HG03045 (cell line): ENCODE measurements around the gene EIF3D.

Experiments
- ATAC-seq: cut with Tn5 transposase; IDR thresholded peaks from one replicate; pipeline ENCODE4 v1.9.1; 2021; ENCODE audit warnings: mild to moderate bottlenecking, moderate library complexity; ENCODE audit not compliant: unreplicated experiment

The EIF3D gene

DNA sequence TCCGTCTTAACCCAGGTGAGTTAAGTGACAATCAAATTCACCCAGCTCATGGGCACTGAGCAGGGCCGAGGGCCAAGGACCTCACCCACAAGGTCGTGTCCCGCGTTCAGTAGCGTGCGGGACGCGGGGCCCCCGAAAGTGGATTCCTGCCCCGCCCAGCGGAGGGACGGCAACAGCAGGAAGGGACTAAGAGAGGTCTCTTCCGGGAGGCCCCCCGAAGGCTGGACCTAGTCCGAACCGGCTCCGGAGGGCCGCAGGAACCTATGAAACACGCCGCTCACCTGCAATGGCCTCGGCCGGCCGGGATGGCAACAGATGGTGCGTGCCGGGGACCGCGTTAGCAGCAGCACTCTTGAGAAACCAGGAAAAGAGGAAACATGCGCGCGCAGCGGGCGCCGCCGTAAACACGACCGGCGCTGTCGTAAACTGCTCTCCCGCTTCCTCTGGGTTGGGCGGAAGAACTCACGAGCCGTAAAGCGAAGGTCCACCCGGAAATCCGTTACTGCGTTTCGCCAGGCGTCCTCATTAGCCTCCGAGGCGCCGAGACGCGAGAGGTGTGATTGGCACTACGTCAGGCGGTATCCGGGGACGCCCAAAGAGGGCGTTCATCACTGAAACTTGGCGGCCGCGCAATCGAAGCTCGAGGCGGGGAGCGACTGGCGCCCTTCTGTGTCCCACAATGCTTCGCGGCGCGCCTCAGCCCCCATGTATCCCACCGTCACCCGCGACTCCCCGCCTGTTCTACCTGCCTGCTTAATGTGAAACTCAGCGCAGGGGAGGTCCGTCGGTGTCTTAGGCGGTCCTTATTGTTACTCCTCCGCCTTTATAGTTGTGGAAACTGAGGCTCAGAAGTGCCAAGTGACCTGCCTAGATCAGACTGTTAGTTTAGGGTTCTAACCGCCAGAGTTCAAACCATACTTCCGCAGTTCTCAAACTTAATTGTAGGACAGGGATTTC is at the start of gene EIF3D:
TSS of gene EIF3D (minus strand) at position 372 of the 957 bp plus-strand sequence. CDS start 3,045 bp downstream, outside the sequence.
- ATAC-seq, result peak; percentile 92

DNA sequence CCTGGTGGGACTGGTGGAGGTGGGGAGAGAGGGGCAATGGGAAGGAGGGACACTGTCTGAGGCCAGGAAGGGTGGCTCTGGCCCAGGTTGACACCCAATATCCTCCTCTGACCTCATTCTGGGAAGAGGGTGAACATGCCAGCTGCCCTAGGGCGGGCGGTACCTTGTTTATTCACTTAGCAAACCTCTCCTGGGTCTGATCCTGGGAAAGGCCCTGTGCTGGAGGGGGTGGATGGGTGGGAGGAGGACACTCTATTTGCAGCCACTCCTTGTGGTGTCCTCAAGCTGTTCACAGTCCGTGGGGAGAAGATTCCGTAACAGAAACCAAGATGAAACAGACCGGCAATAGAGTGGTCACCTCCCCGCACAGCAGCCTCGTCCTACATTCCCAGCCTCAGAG is 49.7 kb upstream of the EIF3D start:
- ATAC-seq, result no peak

- ATAC-seq, result no peak
These were observed 48.1 kb upstream of the EIF3D start for GRCh38 chr22:36577019-36577418.

- ATAC-seq, result no peak
These were observed 45.8 kb upstream of the EIF3D start for GRCh38 chr22:36574728-36575127.

DNA sequence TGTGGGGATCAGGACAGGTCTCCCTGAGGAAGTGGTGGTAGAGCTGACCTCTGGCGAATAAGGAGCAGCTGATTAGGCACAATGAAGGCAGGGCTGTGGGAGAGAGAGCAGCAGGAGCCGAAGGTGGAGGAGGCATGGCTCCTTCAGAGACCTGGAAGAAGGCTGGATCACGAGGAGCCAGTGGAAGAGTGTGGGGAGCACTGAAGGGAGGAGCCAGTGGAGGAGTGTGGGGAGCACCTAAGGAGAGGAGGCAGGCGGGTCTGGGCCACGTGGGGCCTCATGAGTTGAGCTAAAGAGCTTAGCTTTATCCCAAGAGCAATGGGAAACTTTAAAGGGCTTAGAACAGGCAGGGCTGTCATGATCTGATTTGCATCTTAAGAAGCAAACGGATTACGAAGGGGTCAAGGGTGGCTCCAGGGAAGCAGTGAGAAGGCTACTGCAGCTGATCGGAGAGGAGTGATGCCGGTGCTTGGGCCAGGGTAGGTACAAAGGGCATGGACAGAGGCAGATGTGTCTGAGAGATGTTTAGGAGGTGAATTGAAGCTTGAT is 44.9 kb upstream of the EIF3D start:
- no peak for ATAC-seq

GRCh38 chr22:36571991-36572390 is 43.0 kb upstream of the EIF3D start:
- no peak for ATAC-seq

GRCh38 chr22:36569999-36570398 is 41.0 kb upstream of the EIF3D start:
- ATAC-seq, result no peak

GRCh38 chr22:36568846-36569245 is 39.9 kb upstream of the EIF3D start:
- no peak for ATAC-seq

GRCh38 chr22:36566720-36567119 is 37.8 kb upstream of the EIF3D start:
- ATAC-seq, result no peak

DNA sequence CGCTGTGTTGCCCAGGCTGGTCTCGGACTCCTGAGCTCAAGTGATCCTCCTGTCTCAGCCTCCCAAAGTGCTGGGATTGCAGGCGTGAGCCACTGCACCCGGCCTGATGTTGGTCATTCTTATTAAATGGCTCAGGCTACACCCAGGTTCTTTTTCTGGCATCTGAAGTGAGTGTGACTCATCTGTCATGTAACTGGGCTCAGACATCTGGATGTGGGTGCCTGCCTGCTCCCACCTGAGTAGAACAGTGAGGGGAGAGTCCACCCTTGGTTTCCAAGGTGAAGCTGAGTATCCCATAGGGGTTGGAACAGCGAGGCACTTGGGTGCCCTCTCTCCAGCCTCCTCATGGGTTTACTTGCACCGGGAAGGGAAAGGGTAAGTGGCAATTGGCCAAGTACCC is 36.7 kb upstream of the EIF3D start:
- no peak for ATAC-seq

GRCh38 chr22:36565159-36565507 is 36.2 kb upstream of the EIF3D start:
- ATAC-seq, result no peak

GRCh38 chr22:36564422-36565158 is 35.6 kb upstream of the EIF3D start:
- no peak for ATAC-seq

GRCh38 chr22:36563898-36564297 is 34.9 kb upstream of the EIF3D start:
- ATAC-seq, result no peak

GRCh38 chr22:36563444-36563843 is 34.5 kb upstream of the EIF3D start:
- ATAC-seq, result no peak

GRCh38 chr22:36563001-36563400 is 34.0 kb upstream of the EIF3D start:
- ATAC-seq, result no peak

- ATAC-seq, result no peak
These were observed 33.4 kb upstream of the EIF3D start for GRCh38 chr22:36562261-36562835.

DNA sequence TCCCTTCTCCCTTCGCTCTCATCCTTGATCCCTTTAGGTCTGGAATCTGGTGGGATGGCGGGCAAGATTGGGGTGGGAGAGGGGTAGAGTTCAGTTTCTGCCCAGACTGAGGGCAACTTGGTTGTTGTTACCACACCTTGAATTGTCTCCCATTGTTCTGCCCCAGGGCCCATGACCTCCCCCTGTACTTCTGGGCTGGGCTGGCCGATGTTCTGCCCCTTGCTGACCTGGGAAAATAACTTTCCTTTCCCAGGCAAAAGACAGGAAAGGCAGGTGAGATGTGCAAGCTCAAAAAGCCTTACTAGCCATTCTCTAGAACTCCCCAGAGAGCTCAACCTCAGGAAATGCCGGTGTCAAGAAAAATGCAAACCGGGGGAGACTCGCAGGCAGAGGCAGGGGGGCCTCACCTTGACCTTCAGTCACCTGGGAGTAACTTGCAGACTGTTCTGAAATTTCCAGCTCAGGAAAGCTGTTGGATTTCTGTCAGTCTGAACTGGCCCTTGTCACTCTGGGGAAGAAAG is 32.4 kb upstream of the EIF3D start:
- no peak for ATAC-seq

GRCh38 chr22:36560001-36560400 is 31.0 kb upstream of the EIF3D start:
- no peak for ATAC-seq

DNA sequence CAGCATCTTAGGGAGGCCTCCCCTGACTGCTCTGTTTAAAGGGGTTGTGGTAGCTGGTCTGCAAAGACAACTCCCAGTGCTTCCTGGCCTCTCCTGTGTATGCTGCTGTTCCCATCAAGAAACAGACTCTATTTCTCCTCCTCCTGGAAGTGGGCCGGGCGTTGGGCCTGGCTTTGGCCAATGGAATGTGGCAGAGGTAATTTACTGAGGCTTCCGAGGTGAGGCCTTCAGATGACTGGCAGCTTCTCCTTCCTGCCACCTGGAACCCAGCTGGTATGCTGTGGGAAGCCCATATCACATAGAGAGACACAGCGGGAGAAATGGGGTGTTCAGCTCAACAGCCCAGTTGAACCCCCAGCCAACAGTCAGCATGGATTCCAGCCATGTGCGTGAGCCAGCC is 25.1 kb upstream of the EIF3D start:
- no peak for ATAC-seq

- no peak for ATAC-seq
These were observed 23.3 kb upstream of the EIF3D start for GRCh38 chr22:36552289-36552688.
